Right lobe of liver (tissue), 6 donors: ENCODE measurements around the gene KLHL7. TPM values are rescaled to one million over a fixed set of nuclear protein-coding genes. Genes with fewer than 3 reads are reported as not detected.

Experiments
- ATAC-seq, 4 donors: fragments of 200-7000 bp; cut with Tn5 transposase; one replicate each; pipeline ENCODE4 v1.9.1; 2020; ENCODE audit warnings: mild to moderate bottlenecking in 4 of 4, moderate library complexity in 4 of 4
- DNase-seq, 3 donors: peaks; one replicate each; pipeline ENCODE4 v3.0.0-alpha.2; 2020
- H3K27ac ChIP-seq, 3 donors: fragments of 200-600 bp; one replicate each; pipeline ENCODE4 v1.8.0; 2022
- H3K27me3 ChIP-seq, 2 donors: fragments of 200-600 bp; one replicate each; pipeline ENCODE4 v1.8.0; 2022
- H3K36me3 ChIP-seq, 4 donors: fragments of 200-600 bp; sonication (generic) in 1 of 4; one replicate each; pipeline versions ENCODE4 v1.5.1 to v1.8.0; 2017 to 2022; ENCODE audit warnings: control low read depth in 1 of 4
- H3K4me1 ChIP-seq, 4 donors: fragments of 200-600 bp; sonication (generic) in 1 of 4; one replicate each; pipeline versions ENCODE4 v1.5.1 to v1.8.0; 2017 to 2022; ENCODE audit warnings: control low read depth in 1 of 4
- H3K4me3 ChIP-seq, 3 donors: fragments of 200-600 bp; one replicate each; pipeline ENCODE4 v1.8.0; 2022
- H3K9me3 ChIP-seq, 4 donors: fragments of 200-600 bp; sonication (generic) in 1 of 4; one replicate each; pipeline versions ENCODE4 v1.5.1 to v1.8.0; 2017 to 2022; ENCODE audit warnings: control low read depth in 1 of 4
- CTCF ChIP-seq, 4 donors: fragments of 200-600 bp in 3 of 4; fragments of 450-650 bp in 1 of 4; IDR thresholded peaks; one replicate each; pipeline versions ENCODE4 v1.5.1 to v1.8.0; 2016 to 2022; ENCODE audit warnings: antibody characterized with exemption in 4 of 4, mild to moderate bottlenecking in 2 of 4
- POLR2A ChIP-seq: fragments of 450-650 bp; IDR thresholded peaks from one replicate; pipeline ENCODE4 v1.6.1; 2017; ENCODE audit warnings: antibody characterized with exemption, mild to moderate bottlenecking
- WGBS: methylation state at CpG from one replicate; pipeline ENCODE4 v1.1.6; 2018; ENCODE audit warnings: low coverage, low lambda C conversion rate; ENCODE audit not compliant: insufficient coverage; ENCODE audit errors: missing lambda C conversion rate; 5-methylcytosine and 5-hydroxymethylcytosine counted together
- intact Hi-C, 2 donors: fragments of 100-400 bp; cut with DNase I; formaldehyde crosslinking; loops; one replicate each; pipeline versions ENCODE4 v1.11.2 to v1.14.1; 2022
- total RNA-seq, 6 experiments: library from RNA; depleted of rRNA in 2 of 6; stranded (reverse); fragments of >200 nt in 2 of 6; fragmentation: NEBNext Ultra II Directional in 3 of 6; extraction: Animal tissue kit (Norgen Biotek cat#: 25700) in 3 of 6; gene quantifications; one replicate each; pipeline versions ENCODE4 v1.1.0 to v1.2.4, GENCODE V29; 2016 to 2023
- donor health status: DM: no; HTN: yes; CAD: no.
- donor health status: DM: no; HTN: no; CAD: no.
- donor health status: DM: no; HTN: no; CAD: no.
- donor health status: DM: no; HTN: yes; CAD: no.
- donor health status: DM: no; HTN: yes; CAD: no.

Gene KLHL7
- total RNA-seq, 6 experiments from 2014 or later: 6.3 to 9.1 (median 7.5) TPM

GRCh38 chr7:23226844-23227450 is 121.4 kb downstream of the KLHL7 start:
- intact Hi-C loops: no loop called here
- TF ChIP-seq POLR2A: no peak
- TF ChIP-seq CTCF (IDR thresholded peaks at IDR 0.05): no peak
- Histone ChIP-seq H3K36me3 (no peaks in the 10 kb centered on the region), H3K4me3 (no peak overlapping the region), H3K27me3 (no peaks in the 10 kb centered on the region), H3K27ac (no peak overlapping the region), H3K4me1 (no peaks in the 10 kb centered on the region), H3K9me3 (no peaks in the 10 kb centered on the region)
- ATAC-seq (no peak), DNase-seq (no peak)
- WGBS: 63% methylated on average over 3 of the region's 4 CpGs

Other genes with a start within 250 kb of the KLHL7 start
- 10 to 100 TPM in 5 of 6 experiments, 1 to 10 TPM in 1; 8.1 to 15.4 (median 13.9) TPM for gene HYCC1, start 91.7 kb upstream of the KLHL7 start, total RNA-seq
- gene NUP42, start 76.3 kb downstream of the KLHL7 start, total RNA-seq: 10 to 100 TPM; 13.0 to 45.6 (median 15.5) TPM
- 10 to 100 TPM in 4 of 6 experiments, 1 to 10 TPM in 2; 5.8 to 64.9 (median 13.4) TPM for gene GPNMB, start 141.0 kb downstream of the KLHL7 start, total RNA-seq
- 10 to 100 TPM; 36.7 to 55.1 (median 44.7) TPM for gene MALSU1, start 193.6 kb downstream of the KLHL7 start, total RNA-seq